Measurements from ENCODE around the gene INCA1.
A peak's percentile ranks its signal among the peaks of the same experiment; 100 is the strongest.

Gene INCA1

GRCh38 chr17:4972322-4972721 is 25.0 kb downstream of the INCA1 start:
- Histone ChIP-seq H3K27ac (ENCODE audit: low read depth in 2 of 2, low read length in 2 of 2) (no peak overlapping the region), H3K36me3 (ENCODE audit: control insufficient read depth in 2 of 2, insufficient read depth in 2 of 2, low read length in 2 of 2) (peaks cover 42 to 58% of the 10 kb centered on the region in 2 donors), H3K4me1 (ENCODE audit: control insufficient read depth in 2 of 2, insufficient read depth in 2 of 2, low read length in 2 of 2) (peaks cover 10 to 11% of the 10 kb centered on the region in 2 donors), H3K27me3 (ENCODE audit: control insufficient read depth in 2 of 2, insufficient read depth in 2 of 2, low read length in 2 of 2) (no peaks in the 10 kb centered on the region), H3K4me3 (ENCODE audit: low read length in 2 of 2) (no peak overlapping the region), H3K9me3 (ENCODE audit: control insufficient read depth in 2 of 2, low read length in 2 of 2) (no peaks in the 10 kb centered on the region), H3K9ac (ENCODE audit: low read depth in 1 of 2, low read length in 2 of 2) (no peak overlapping the region)

DNA sequence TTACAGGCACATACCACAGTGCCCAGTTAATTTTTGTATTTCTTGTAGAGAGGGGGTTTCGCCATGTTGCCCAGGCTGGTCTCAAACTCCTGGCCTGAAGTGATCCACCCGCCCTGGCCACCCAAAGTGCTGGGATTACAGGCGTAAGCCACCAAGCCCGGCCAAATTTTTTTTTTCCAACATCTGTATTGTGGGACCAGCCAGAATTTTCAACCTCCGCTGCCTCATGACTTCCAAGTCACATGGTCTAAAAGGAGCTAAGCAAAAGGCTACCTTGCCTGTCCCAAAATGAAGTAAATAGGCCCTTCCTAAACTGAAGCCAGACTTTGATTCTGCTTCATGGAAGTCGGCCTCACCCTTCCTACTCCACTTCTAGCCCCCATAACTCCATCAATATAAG is 25.5 kb downstream of the INCA1 start:
- peaks cover 10 to 11% of the 10 kb centered on the region in 2 donors for H3K4me1 ChIP-seq (ENCODE audit: control insufficient read depth in 2 of 2, insufficient read depth in 2 of 2, low read length in 2 of 2)
- H3K27me3 ChIP-seq (ENCODE audit: control insufficient read depth in 2 of 2, insufficient read depth in 2 of 2, low read length in 2 of 2) = no peaks in the 10 kb centered on the region
- peaks cover 37 to 53% of the 10 kb centered on the region in 2 donors for H3K36me3 ChIP-seq (ENCODE audit: control insufficient read depth in 2 of 2, insufficient read depth in 2 of 2, low read length in 2 of 2)
- no peak overlapping the region for H3K9ac ChIP-seq (ENCODE audit: low read depth in 1 of 2, low read length in 2 of 2)
- H3K9me3 ChIP-seq (ENCODE audit: control insufficient read depth in 2 of 2, low read length in 2 of 2) = no peaks in the 10 kb centered on the region
- no peak overlapping the region for H3K27ac ChIP-seq (ENCODE audit: low read depth in 2 of 2, low read length in 2 of 2)
- no peak overlapping the region for H3K4me3 ChIP-seq (ENCODE audit: low read length in 2 of 2)

GRCh38 chr17:4970273-4970672 is 27.0 kb downstream of the INCA1 start:
- no peak overlapping the region for H3K4me3 ChIP-seq (ENCODE audit: low read length in 2 of 2)
- peaks cover 17 to 19% of the 10 kb centered on the region in 2 donors for H3K4me1 ChIP-seq (ENCODE audit: control insufficient read depth in 2 of 2, insufficient read depth in 2 of 2, low read length in 2 of 2)
- H3K27ac ChIP-seq (ENCODE audit: low read depth in 2 of 2, low read length in 2 of 2) = peak overlapping the region in 1 of 2 donors; percentile 25
- no peaks in the 10 kb centered on the region for H3K27me3 ChIP-seq (ENCODE audit: control insufficient read depth in 2 of 2, insufficient read depth in 2 of 2, low read length in 2 of 2)
- H3K9me3 ChIP-seq (ENCODE audit: control insufficient read depth in 2 of 2, low read length in 2 of 2) = no peaks in the 10 kb centered on the region
- no peak overlapping the region for H3K9ac ChIP-seq (ENCODE audit: low read depth in 1 of 2, low read length in 2 of 2)
- H3K36me3 ChIP-seq (ENCODE audit: control insufficient read depth in 2 of 2, insufficient read depth in 2 of 2, low read length in 2 of 2) = peaks cover 37 to 43% of the 10 kb centered on the region in 2 donors

- H3K27ac ChIP-seq (ENCODE audit: low read depth in 2 of 2, low read length in 2 of 2) = peak overlapping the region; percentile 1 to 25
- H3K9ac ChIP-seq (ENCODE audit: low read depth in 1 of 2, low read length in 2 of 2) = peak overlapping the region in 1 of 2 donors; percentile 11
- H3K4me3 ChIP-seq (ENCODE audit: low read length in 2 of 2) = peak overlapping the region; percentile 1 to 12
- H3K27me3 ChIP-seq (ENCODE audit: control insufficient read depth in 2 of 2, insufficient read depth in 2 of 2, low read length in 2 of 2) = no peaks in the 10 kb centered on the region
- no peaks in the 10 kb centered on the region for H3K9me3 ChIP-seq (ENCODE audit: control insufficient read depth in 2 of 2, low read length in 2 of 2)
- peaks cover 33 to 40% of the 10 kb centered on the region in 2 donors for H3K36me3 ChIP-seq (ENCODE audit: control insufficient read depth in 2 of 2, insufficient read depth in 2 of 2, low read length in 2 of 2)
- H3K4me1 ChIP-seq (ENCODE audit: control insufficient read depth in 2 of 2, insufficient read depth in 2 of 2, low read length in 2 of 2) = peaks cover 17 to 19% of the 10 kb centered on the region in 2 donors
Observed at GRCh38 chr17:4969551-4970173, 27.7 kb downstream of the INCA1 start.

DNA sequence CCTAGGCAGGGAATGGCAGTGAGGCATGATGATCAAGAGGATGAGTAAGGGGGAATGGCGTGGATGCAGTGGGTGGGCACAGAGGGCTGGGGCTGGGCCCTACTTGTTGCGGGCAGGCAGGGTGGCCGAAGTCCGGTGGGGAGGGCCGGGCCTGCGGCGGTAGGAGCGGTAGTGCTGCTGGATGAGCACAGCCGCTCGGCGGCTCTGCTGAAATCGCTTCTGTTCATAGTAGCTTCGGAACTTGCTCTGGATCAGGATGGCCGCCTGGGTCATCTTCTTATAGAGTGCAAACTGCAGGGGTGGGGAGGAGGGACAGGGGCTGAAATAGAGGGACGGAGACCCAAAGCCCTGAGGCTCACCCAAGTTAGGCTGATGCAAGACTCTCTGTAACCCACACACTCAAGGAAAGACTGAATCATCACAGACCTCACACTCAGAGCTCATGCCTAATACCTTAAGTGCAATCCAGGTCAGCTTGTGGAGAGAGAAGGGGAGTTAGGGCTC is 28.2 kb downstream of the INCA1 start:
- Histone ChIP-seq H3K4me1 (ENCODE audit: control insufficient read depth in 2 of 2, insufficient read depth in 2 of 2, low read length in 2 of 2) (peaks cover 17 to 19% of the 10 kb centered on the region in 2 donors), H3K36me3 (ENCODE audit: control insufficient read depth in 2 of 2, insufficient read depth in 2 of 2, low read length in 2 of 2) (peaks cover 31 to 35% of the 10 kb centered on the region in 2 donors), H3K27me3 (ENCODE audit: control insufficient read depth in 2 of 2, insufficient read depth in 2 of 2, low read length in 2 of 2) (no peaks in the 10 kb centered on the region), H3K4me3 (ENCODE audit: low read length in 2 of 2) (peak overlapping the region; percentile 90 to 96), H3K9ac (ENCODE audit: low read depth in 1 of 2, low read length in 2 of 2) (peak overlapping the region in 1 of 2 donors; percentile 85), H3K27ac (ENCODE audit: low read depth in 2 of 2, low read length in 2 of 2) (peak overlapping the region; percentile 58 to 97), H3K9me3 (ENCODE audit: control insufficient read depth in 2 of 2, low read length in 2 of 2) (no peaks in the 10 kb centered on the region)

GRCh38 chr17:4968486-4969046 is 28.8 kb downstream of the INCA1 start:
- H3K27ac ChIP-seq (ENCODE audit: low read depth in 2 of 2, low read length in 2 of 2) = peak overlapping the region; percentile 96 to 97

GRCh38 chr17:4967539-4968485 is 29.5 kb downstream of the INCA1 start, which contains the start of gene SPAG7:
Gene SPAG7, minus strand, starts transcription at chr17:4967817. Its CDS starts 13 bp downstream, at chr17:4967804.
- H3K9ac ChIP-seq (ENCODE audit: low read depth in 1 of 2, low read length in 2 of 2) = peak within 1 kb of the TSS; percentile 85 to 96
- peaks cover 18 to 27% of the 10 kb centered on the region in 2 donors for H3K36me3 ChIP-seq (ENCODE audit: control insufficient read depth in 2 of 2, insufficient read depth in 2 of 2, low read length in 2 of 2)
- peaks cover 17 to 19% of the 10 kb centered on the region in 2 donors for H3K4me1 ChIP-seq (ENCODE audit: control insufficient read depth in 2 of 2, insufficient read depth in 2 of 2, low read length in 2 of 2)
- H3K9me3 ChIP-seq (ENCODE audit: control insufficient read depth in 2 of 2, low read length in 2 of 2) = no peaks in the 10 kb centered on the region
- H3K4me3 ChIP-seq (ENCODE audit: low read length in 2 of 2) = peak within 1 kb of the TSS; percentile 90 to 96
- peak within 1 kb of the TSS; percentile 96 to 97 for H3K27ac ChIP-seq (ENCODE audit: low read depth in 2 of 2, low read length in 2 of 2)
- H3K27me3 ChIP-seq (ENCODE audit: control insufficient read depth in 2 of 2, insufficient read depth in 2 of 2, low read length in 2 of 2) = no peaks in the 10 kb centered on the region

More at GRCh38 chr17:4968486-4969046, 28.8 kb downstream of the INCA1 start:
- peak overlapping the region; percentile 90 to 96 for H3K4me3 ChIP-seq (ENCODE audit: low read length in 2 of 2)
- peaks cover 26 to 29% of the 10 kb centered on the region in 2 donors for H3K36me3 ChIP-seq (ENCODE audit: control insufficient read depth in 2 of 2, insufficient read depth in 2 of 2, low read length in 2 of 2)
- H3K27me3 ChIP-seq (ENCODE audit: control insufficient read depth in 2 of 2, insufficient read depth in 2 of 2, low read length in 2 of 2) = no peaks in the 10 kb centered on the region
- no peaks in the 10 kb centered on the region for H3K9me3 ChIP-seq (ENCODE audit: control insufficient read depth in 2 of 2, low read length in 2 of 2)
- H3K9ac ChIP-seq (ENCODE audit: low read depth in 1 of 2, low read length in 2 of 2) = peak overlapping the region; percentile 77 to 85
- peaks cover 17 to 19% of the 10 kb centered on the region in 2 donors for H3K4me1 ChIP-seq (ENCODE audit: control insufficient read depth in 2 of 2, insufficient read depth in 2 of 2, low read length in 2 of 2)

GRCh38 chr17:4966844-4967538 is 30.3 kb downstream of the INCA1 start:
- peak overlapping the region; percentile 90 to 96 for H3K4me3 ChIP-seq (ENCODE audit: low read length in 2 of 2)
- H3K36me3 ChIP-seq (ENCODE audit: control insufficient read depth in 2 of 2, insufficient read depth in 2 of 2, low read length in 2 of 2) = peaks cover 13 to 19% of the 10 kb centered on the region in 2 donors
- H3K27me3 ChIP-seq (ENCODE audit: control insufficient read depth in 2 of 2, insufficient read depth in 2 of 2, low read length in 2 of 2) = no peaks in the 10 kb centered on the region
- peak overlapping the region; percentile 85 to 96 for H3K9ac ChIP-seq (ENCODE audit: low read depth in 1 of 2, low read length in 2 of 2)
- H3K27ac ChIP-seq (ENCODE audit: low read depth in 2 of 2, low read length in 2 of 2) = peak overlapping the region; percentile 96 to 97
- H3K4me1 ChIP-seq (ENCODE audit: control insufficient read depth in 2 of 2, insufficient read depth in 2 of 2, low read length in 2 of 2) = peaks cover 17 to 19% of the 10 kb centered on the region in 2 donors
- no peaks in the 10 kb centered on the region for H3K9me3 ChIP-seq (ENCODE audit: control insufficient read depth in 2 of 2, low read length in 2 of 2)

DNA sequence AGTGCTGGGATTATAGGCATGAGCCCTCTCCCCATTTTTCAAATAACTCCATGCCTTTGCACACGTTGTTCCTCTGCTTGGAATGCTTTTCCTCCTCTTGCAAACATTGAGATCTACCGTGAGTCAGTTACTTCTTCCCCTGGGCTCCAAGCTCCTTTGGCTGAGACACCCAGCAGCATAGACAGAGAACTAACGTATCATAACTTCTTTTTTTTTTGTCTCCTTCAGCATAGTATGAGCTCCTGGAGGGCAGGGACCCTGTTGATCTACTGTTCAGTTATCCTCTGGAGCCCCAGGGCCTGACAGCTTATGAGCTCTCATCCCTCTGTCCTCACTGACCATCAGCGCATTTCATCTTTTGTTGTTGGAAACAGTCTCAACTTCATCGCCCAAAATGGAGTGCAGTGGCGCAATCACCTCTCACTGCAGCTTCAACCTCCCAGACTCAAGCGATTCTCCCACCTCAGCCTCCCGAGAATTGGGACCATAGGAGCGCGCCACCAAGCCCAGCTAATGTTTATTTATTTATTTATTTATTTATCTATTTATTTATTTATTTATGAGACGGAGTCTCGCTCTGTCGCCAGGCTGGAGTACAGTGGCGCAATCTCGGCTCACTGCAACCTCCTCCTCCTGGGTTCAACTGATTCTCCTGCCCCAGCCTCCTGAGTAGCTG is 31.9 kb downstream of the INCA1 start:
- H3K27ac ChIP-seq (ENCODE audit: low read depth in 2 of 2, low read length in 2 of 2) = no peak overlapping the region
- no peaks in the 10 kb centered on the region for H3K9me3 ChIP-seq (ENCODE audit: control insufficient read depth in 2 of 2, low read length in 2 of 2)
- H3K9ac ChIP-seq (ENCODE audit: low read depth in 1 of 2, low read length in 2 of 2) = no peak overlapping the region
- H3K4me3 ChIP-seq (ENCODE audit: low read length in 2 of 2) = no peak overlapping the region
- peaks cover 12 to 14% of the 10 kb centered on the region in 2 donors for H3K36me3 ChIP-seq (ENCODE audit: control insufficient read depth in 2 of 2, insufficient read depth in 2 of 2, low read length in 2 of 2)
- peaks cover 17 to 19% of the 10 kb centered on the region in 2 donors for H3K4me1 ChIP-seq (ENCODE audit: control insufficient read depth in 2 of 2, insufficient read depth in 2 of 2, low read length in 2 of 2)
- H3K27me3 ChIP-seq (ENCODE audit: control insufficient read depth in 2 of 2, insufficient read depth in 2 of 2, low read length in 2 of 2) = no peaks in the 10 kb centered on the region

All from mucosa of rectum (tissue), 2 donors.